HG03066 (cell line): ENCODE results near the gene FAM83F.
"Not testable (repeated sequence)": the region's sequence is repeated elsewhere in the genome, so short reads cannot be mapped to it uniquely, and the experiment has no call there.

Experiments used
- ATAC-seq: cut with Tn5 transposase; IDR thresholded peaks from one replicate; pipeline ENCODE4 v1.9.1; 2021; ENCODE audit warnings: low read depth; ENCODE audit not compliant: unreplicated experiment

The FAM83F gene

GRCh38 chr22:40009951-40010671 is 15.4 kb downstream of the FAM83F start:
- no peak for ATAC-seq

DNA sequence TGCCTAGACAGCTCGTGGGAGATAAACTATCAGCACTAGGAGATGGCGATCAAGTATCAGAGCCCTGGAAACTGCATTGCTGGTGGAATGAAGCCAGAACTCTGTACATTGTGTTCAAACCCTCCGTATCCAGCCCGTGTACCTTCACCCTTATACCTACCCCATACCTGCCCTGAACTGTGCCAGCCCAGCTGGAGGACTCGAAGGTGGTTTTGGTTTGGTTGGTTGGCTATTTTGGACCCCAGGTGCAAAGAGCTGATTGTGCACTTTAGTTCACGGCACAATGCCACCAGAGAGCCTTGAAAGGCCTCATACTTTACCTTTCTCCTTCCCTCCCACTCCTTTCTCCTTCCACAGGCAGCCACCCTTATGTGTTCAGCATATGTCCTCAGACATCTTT is 16.0 kb downstream of the FAM83F start:
- ATAC-seq, result no peak

GRCh38 chr22:40014667-40015248 is 20.0 kb downstream of the FAM83F start:
- no peak for ATAC-seq

DNA sequence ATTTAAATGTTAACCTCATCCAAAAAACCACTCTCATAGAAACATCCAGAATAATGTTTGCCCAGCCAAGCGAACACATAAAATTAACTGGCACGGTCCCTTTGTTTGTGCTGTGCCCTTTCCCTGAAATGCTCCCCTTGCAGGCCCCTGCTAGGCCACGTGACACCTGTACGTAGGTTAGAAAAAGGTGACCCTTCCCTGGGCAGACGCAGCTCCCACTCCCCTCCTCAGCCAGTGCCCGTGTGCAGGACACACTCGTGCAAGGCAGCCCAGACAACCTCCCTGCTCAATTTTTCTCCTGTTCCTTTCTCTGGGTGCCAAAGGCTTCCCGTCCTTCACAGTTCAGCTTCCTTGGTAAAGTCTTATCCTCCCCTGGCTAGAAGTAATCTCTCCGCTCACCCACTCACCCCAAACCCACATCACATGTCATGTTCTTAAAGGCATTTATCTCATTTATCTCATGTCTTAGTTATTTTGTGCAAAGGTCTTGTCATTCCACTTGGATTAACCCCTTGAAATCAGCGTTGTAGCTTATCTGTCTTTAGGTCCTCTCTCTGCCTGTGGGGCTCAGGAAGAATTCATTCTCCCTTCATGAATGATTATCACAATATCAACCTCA is 20.7 kb downstream of the FAM83F start:
- ATAC-seq, result no peak

- ATAC-seq, result no peak
Observed at GRCh38 chr22:40018051-40018450, 23.3 kb downstream of the FAM83F start.

- no peak for ATAC-seq
Observed at GRCh38 chr22:40019100-40019499, 24.3 kb downstream of the FAM83F start.

DNA sequence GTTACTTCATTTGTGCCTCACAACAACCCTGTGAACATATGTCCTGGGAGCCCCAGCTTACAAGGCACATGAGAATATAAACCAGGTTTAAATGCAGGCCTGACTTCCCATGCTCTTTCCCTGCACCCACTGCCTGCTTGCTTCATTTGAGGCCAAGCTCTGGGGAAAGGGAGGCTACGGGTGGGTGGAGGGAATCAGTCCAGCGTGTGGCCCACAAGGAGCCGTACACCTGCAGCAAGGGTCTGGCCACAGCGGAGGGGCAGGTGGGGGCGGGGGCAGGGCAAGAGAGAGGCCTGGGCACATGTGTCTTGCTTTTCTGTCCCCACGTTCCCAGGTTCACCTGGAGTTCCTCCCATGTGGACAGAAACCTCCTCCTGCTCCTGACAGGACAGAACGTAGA is 26.2 kb downstream of the FAM83F start:
- no peak for ATAC-seq

GRCh38 chr22:40021401-40022000 is 26.7 kb downstream of the FAM83F start:
- ATAC-seq, result no peak

- no peak for ATAC-seq
Observed at GRCh38 chr22:40022536-40023240, 27.9 kb downstream of the FAM83F start.

DNA sequence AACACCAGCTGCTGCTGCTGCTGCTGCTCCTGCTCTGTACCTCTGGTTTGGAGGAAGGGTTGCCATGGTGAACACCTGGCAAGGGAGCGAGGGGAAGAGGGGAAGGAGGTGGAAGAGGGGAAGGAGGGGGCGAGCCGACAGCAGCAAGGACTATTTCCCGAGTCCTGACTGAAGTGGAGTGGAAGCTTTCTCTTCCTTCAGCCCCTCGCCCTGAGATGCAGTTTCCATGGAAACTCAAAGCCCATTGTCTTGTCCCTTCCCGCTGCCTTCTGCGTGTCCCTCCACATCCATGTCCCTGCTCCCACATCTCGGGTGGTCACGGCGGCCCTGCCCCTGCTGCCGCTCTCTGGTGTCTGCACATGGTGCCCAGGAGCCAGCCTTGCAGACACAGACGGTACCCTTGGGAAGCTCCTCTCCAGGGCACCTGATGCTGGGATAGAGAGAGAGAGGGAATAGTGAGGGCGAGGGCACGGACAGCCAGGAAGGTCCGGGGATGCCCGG is 28.6 kb downstream of the FAM83F start:
- no peak for ATAC-seq

GRCh38 chr22:40024201-40025061 is 29.7 kb downstream of the FAM83F start:
- ATAC-seq, result no peak

DNA sequence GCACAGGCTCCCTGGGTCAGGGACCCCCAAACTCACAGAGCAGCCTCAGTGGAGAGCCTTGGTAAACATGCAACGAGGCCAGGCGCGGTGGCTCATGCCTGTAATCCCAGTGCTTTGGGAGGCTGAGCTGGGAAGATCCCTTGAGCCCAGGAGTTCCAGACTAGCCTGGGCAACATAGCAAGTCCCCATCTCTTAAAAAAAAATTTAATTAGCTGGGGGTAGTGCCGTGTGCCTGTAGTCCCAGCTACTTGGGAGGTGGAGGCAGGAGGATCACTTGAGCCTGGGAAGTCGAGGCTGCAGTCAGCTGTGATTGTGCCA is 30.3 kb downstream of the FAM83F start:
- ATAC-seq, result not testable (repeated sequence)

DNA sequence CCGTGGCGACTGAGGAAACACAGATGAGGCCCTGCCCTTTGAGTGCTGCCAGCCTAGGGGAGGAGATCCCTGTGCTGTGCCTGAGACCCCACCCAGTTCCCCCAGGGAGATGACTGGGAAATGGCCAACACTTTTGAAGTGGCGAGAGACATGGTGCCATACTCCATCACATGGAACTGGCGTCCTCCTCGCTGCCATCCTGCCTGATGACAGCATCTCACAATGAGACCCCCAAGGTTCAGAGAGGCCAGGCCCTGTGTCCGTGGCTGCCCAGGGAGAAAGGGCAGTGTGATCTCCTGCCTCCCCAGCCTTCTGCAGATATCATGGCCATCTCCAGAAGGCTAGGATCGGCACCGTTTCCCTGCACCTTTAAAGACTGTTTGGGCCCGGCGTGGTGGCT is 31.1 kb downstream of the FAM83F start:
- no peak for ATAC-seq

DNA sequence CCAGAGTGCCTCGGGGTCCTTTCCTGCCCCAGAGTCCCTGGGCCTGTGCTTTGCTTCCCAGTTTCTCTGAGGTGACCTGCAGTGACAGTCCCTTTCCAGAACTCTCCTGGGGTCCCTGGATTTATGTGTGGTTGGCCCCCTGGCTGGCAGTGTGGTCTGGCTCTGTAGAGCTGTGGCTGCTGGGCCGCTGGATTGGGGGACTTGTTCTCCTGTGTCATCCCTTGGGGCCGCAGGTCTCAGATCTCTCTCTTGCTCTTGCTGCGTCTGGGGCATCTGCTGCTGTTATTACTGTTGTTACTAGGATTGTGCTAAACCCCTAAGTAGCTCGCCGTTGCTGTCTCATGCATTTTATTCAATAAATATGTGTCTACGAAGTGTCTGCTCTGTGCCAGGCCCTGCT is 31.9 kb downstream of the FAM83F start:
- ATAC-seq, result no peak

- ATAC-seq, result no peak
Observed at GRCh38 chr22:40027191-40028097, 32.7 kb downstream of the FAM83F start.

- no peak for ATAC-seq
Observed at GRCh38 chr22:40028098-40028425, 33.3 kb downstream of the FAM83F start.

- no peak for ATAC-seq
Observed at GRCh38 chr22:40029189-40029890, 34.6 kb downstream of the FAM83F start.

GRCh38 chr22:40030026-40030757 is 35.4 kb downstream of the FAM83F start:
- no peak for ATAC-seq
